ENCODE results near the gene ZNG1B.
"Not testable (repeated sequence)": the region's sequence is repeated elsewhere in the genome, so short reads cannot be mapped to it uniquely, and the experiment has no call there.

Gene ZNG1B

GRCh38 chr2:113437508-113438465 is at the start of gene ZNG1B:
TSS of gene ZNG1B (plus strand) at chr2:113437691. CDS start at chr2:113437869, 178 bp downstream.
- not testable (repeated sequence) for DNase-seq

- no peak for DNase-seq
Measured at GRCh38 chr2:113390124-113390849, 47.2 kb upstream of the ZNG1B start.

- no peak for DNase-seq
Measured at GRCh38 chr2:113391073-113391472, 46.4 kb upstream of the ZNG1B start.

GRCh38 chr2:113406114-113406513 is 31.4 kb upstream of the ZNG1B start:
- DNase-seq, result no peak

- no peak for DNase-seq
Measured at GRCh38 chr2:113407446-113408099, 29.9 kb upstream of the ZNG1B start.

- not testable (repeated sequence) for DNase-seq
Measured at GRCh38 chr2:113411725-113412352, 25.7 kb upstream of the ZNG1B start.

GRCh38 chr2:113412774-113413173 is 24.7 kb upstream of the ZNG1B start:
- DNase-seq, result not testable (repeated sequence)

GRCh38 chr2:113431773-113432172 is 5.7 kb upstream of the ZNG1B start:
- DNase-seq, result not testable (repeated sequence)

- DNase-seq, result not testable (repeated sequence)
Measured at GRCh38 chr2:113433468-113433867, 4.0 kb upstream of the ZNG1B start.

- not testable (repeated sequence) for DNase-seq
Measured at GRCh38 chr2:113465770-113466169, 28.3 kb downstream of the ZNG1B start.

- not testable (repeated sequence) for DNase-seq
Measured at GRCh38 chr2:113476688-113477368, 39.3 kb downstream of the ZNG1B start.

- DNase-seq, result not testable (repeated sequence)
Measured at GRCh38 chr2:113496527-113496926, 59.0 kb downstream of the ZNG1B start.

- not testable (repeated sequence) for DNase-seq
Measured at GRCh38 chr2:113498365-113498764, 60.9 kb downstream of the ZNG1B start, which contains the start of gene FOXD4L1. TSS of gene FOXD4L1 (plus strand) at chr2:113498665. CDS start at chr2:113499257, 592 bp downstream.

GRCh38 chr2:113499019-113499885 is 61.8 kb downstream of the ZNG1B start:
- not testable (repeated sequence) for DNase-seq

- DNase-seq, result not testable (repeated sequence)
Measured at GRCh38 chr2:113499886-113500722, 62.6 kb downstream of the ZNG1B start.

GRCh38 chr2:113500723-113501038 is 63.2 kb downstream of the ZNG1B start:
- not testable (repeated sequence) for DNase-seq

GRCh38 chr2:113502216-113503093 is 65.0 kb downstream of the ZNG1B start:
- not testable (repeated sequence) for DNase-seq

GRCh38 chr2:113503094-113504042 is 65.9 kb downstream of the ZNG1B start:
- not testable (repeated sequence) for DNase-seq
